Measurements from ENCODE around the gene SORBS2.
A peak's percentile ranks its signal among the peaks of the same experiment; 100 is the strongest.

The SORBS2 gene

GRCh38 chr4:185538806-185539205 is 273.2 kb downstream of the SORBS2 start:
- no peak overlapping the region for H3K27ac ChIP-seq (ENCODE audit: low read depth, low read length)

GRCh38 chr4:185536411-185536709 is 275.6 kb downstream of the SORBS2 start:
- Histone ChIP-seq H3K9ac (ENCODE audit: low read length) (peak overlapping the region; percentile 71), H3K9me3 (ENCODE audit: low read length) (no peaks in the 10 kb centered on the region), H3K27me3 (ENCODE audit: control insufficient read depth in 1 of 2, insufficient read depth in 2 of 2, low read length in 2 of 2) (peaks cover 6 to 9% of the 10 kb centered on the region in 2 donors), H3K36me3 (ENCODE audit: insufficient read depth, low read length) (no peaks in the 10 kb centered on the region), H3K4me1 (ENCODE audit: insufficient read depth, low read length) (peaks cover 18% of the 10 kb centered on the region), H3K27ac (ENCODE audit: low read depth, low read length) (peak overlapping the region; percentile 80), H3K4me3 (ENCODE audit: low read depth in 1 of 2, low read length in 2 of 2) (peak overlapping the region in 1 of 2 donors; percentile 49)

More at GRCh38 chr4:185538806-185539205, 273.2 kb downstream of the SORBS2 start:
- Histone ChIP-seq H3K4me3 (ENCODE audit: low read depth in 1 of 2, low read length in 2 of 2) (no peak overlapping the region), H3K36me3 (ENCODE audit: insufficient read depth, low read length) (no peaks in the 10 kb centered on the region), H3K4me1 (ENCODE audit: insufficient read depth, low read length) (peaks cover 23% of the 10 kb centered on the region), H3K9ac (ENCODE audit: low read length) (no peak overlapping the region), H3K9me3 (ENCODE audit: low read length) (no peaks in the 10 kb centered on the region), H3K27me3 (ENCODE audit: control insufficient read depth in 1 of 2, insufficient read depth in 2 of 2, low read length in 2 of 2) (peaks cover 6 to 9% of the 10 kb centered on the region in 2 donors)

- Histone ChIP-seq H3K27ac (ENCODE audit: low read depth, low read length) (peak overlapping the region; percentile 80), H3K9me3 (ENCODE audit: low read length) (no peaks in the 10 kb centered on the region), H3K36me3 (ENCODE audit: insufficient read depth, low read length) (no peaks in the 10 kb centered on the region), H3K9ac (ENCODE audit: low read length) (peak overlapping the region; percentile 71), H3K4me3 (ENCODE audit: low read depth in 1 of 2, low read length in 2 of 2) (peak overlapping the region; percentile 15 to 49), H3K4me1 (ENCODE audit: insufficient read depth, low read length) (peaks cover 18% of the 10 kb centered on the region), H3K27me3 (ENCODE audit: control insufficient read depth in 1 of 2, insufficient read depth in 2 of 2, low read length in 2 of 2) (peaks cover 6 to 9% of the 10 kb centered on the region in 2 donors)
These were observed 276.2 kb downstream of the SORBS2 start for GRCh38 chr4:185535612-185536410.

Measured in muscle layer of colon (tissue), 2 donors.